ENCODE results near the gene MFSD2A.
"Not testable (repeated sequence)": the region's sequence is repeated elsewhere in the genome, so short reads cannot be mapped to it uniquely, and the experiment has no call there.

Gene MFSD2A

DNA sequence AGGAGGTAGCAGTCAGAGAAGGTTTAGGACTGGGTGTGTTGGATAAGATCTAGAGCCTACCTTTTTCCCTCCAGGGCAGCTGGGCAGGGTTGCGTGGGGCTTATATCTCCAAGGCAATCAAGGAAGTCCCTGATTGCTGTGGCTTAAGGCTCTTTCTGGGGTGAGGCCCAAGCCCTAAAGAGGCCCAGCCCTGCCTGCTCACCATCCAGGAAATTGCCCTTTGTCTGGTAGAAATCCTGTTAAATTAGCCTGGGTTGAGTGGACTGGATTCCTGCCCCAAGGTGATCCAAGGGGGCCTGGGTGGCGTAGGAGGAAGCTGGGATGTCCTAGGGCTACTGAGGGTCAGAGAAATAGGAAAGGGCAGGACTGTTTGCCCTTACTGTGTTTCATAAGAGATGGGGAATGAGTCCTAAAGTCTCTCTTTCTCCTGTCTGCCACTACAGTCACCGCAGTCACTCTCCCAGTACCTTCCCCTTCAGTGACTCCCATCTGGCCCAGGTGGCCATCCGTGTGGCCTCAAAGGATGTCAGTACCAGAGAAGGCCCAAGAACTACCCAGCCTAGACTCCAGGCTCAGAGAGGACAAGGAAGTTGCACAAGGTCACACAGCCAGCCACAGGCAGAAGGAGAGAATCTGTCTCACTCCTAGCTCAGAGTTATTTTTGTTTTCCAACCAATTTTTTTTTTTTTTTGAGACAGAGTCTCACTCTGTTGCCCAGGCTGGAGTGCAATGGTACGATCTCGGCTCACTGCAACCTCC lies 25.8 kb downstream of the MFSD2A start:
- TF ChIP-seq, protein P1, sequence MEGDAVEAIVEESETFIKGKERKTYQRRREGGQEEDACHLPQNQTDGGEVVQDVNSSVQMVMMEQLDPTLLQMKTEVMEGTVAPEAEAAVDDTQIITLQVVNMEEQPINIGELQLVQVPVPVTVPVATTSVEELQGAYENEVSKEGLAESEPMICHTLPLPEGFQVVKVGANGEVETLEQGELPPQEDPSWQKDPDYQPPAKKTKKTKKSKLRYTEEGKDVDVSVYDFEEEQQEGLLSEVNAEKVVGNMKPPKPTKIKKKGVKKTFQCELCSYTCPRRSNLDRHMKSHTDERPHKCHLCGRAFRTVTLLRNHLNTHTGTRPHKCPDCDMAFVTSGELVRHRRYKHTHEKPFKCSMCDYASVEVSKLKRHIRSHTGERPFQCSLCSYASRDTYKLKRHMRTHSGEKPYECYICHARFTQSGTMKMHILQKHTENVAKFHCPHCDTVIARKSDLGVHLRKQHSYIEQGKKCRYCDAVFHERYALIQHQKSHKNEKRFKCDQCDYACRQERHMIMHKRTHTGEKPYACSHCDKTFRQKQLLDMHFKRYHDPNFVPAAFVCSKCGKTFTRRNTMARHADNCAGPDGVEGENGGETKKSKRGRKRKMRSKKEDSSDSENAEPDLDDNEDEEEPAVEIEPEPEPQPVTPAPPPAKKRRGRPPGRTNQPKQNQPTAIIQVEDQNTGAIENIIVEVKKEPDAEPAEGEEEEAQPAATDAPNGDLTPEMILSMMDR (IDR thresholded peaks at IDR 0.05; ENCODE audit: low read length, missing control alignments): no peak
- DNase-seq (ENCODE audit: low read depth): no peak
- H3K4me3 ChIP-seq (replicated peaks; ENCODE audit: low read depth, low read length): no peak overlapping the region

DNA sequence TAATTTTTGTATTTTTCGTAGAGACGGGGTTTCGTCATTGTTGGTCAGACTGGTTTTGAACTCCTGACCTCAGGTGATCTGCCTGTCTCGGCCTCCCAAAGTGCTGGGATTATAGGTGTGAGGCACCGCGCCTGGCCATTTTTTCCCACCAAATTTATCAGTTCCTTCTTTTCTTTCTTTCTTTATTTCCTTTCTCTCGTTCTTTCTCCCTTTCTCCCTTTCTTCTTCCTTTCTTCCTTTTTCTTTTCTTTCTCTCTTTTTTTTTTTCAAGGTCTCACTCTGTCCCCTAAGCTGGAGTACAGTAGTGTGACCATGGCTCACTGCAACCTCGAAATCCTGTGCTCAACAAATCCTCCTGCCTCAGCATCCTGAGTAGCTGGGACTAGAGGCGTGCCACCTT lies 26.4 kb downstream of the MFSD2A start:
- H3K4me3 ChIP-seq (replicated peaks; ENCODE audit: low read depth, low read length): no peak overlapping the region
- DNase-seq (ENCODE audit: low read depth): no peak
- TF ChIP-seq, protein P1 (IDR thresholded peaks at IDR 0.05; ENCODE audit: low read length, missing control alignments): no peak

DNA sequence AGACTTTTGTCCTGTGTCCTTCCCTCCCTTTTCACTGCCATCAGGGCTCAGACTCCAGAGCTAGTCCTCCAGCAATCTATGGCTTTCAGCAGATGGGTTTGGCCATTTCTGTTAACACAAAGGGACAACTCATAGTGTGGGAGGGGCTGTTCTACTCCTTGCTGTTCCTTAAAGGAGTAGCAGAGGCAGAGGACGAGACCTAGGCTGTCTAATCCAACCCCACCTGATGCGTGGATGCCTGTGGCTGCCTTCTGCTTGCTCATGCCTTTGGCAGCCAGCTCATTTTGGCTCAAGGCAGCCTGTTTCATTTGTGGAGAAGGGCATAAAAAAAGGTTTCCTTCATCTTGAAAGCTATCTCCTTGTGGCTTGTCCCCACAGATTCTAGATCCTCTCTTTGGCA lies 27.0 kb downstream of the MFSD2A start:
- peak; percentile 76 for DNase-seq (ENCODE audit: low read depth)
- TF ChIP-seq, protein P1 (IDR thresholded peaks at IDR 0.05; ENCODE audit: low read length, missing control alignments): no peak
- no peak overlapping the region for H3K4me3 ChIP-seq (replicated peaks; ENCODE audit: low read depth, low read length)

DNA sequence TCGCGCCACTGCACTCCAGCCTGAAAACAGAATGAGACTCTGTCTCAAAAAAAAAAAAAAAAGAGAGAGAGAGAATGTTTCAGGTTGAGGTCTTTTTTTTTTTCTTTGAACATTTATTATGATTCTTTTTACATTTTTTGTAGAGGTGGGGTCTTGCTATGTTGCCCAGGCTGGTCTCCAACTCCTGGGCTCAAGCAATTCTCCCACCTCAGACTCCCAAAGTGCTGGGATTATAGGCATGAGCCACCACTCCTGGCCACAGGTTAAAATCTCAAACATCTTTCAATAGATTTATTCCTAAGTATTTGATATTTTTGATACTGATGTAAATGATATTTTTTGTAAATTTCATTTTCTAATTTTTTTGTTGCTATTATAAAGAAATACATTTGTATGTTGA lies 29.5 kb downstream of the MFSD2A start:
- DNase-seq (ENCODE audit: low read depth); H3K4me3 ChIP-seq (replicated peaks; ENCODE audit: low read depth, low read length): not testable (repeated sequence)

DNA sequence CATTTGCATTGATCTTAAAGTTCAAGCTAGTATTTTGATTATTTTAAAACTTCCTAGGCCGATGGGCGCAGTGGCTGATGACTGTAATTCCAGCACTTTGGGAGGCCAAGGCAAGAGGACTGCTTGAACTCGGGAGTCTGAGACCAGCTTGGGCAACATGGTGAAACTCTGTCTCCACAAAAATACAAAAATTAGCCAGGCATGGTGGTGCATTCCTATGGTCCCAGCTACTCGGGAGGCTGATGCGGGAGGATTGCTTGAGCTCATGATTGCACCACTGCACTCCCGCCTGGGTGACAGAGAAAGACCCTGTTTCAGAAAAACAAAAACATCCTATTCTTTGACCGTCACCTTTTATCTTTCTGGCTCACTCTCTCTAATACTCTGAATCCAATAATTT lies 30.0 kb downstream of the MFSD2A start:
- TF ChIP-seq, protein P1 (IDR thresholded peaks at IDR 0.05; ENCODE audit: low read length, missing control alignments): no peak
- no peak for DNase-seq (ENCODE audit: low read depth)
- no peak overlapping the region for H3K4me3 ChIP-seq (replicated peaks; ENCODE audit: low read depth, low read length)

DNA sequence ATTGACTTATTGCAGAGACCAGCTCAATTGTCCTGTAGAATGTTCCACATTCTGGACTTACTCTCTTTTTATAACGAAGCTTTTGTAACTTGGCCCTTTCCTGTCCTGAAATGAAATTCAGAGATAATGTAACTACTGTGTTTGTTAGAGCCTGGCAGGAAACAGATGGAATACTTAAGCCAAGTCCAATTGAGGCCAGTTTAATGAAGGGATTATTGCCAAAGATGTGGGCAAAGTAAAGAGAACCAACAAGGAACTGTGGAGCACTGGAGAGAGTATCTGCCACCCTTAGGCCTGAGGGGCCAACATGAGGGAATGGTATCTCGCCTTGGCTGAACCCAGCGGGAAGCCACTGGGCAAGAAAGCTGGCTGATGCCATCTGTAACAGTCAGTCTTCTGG lies 32.9 kb downstream of the MFSD2A start:
- DNase-seq (ENCODE audit: low read depth): peak; percentile 12
- TF ChIP-seq, protein P1 (IDR thresholded peaks at IDR 0.05; ENCODE audit: low read length, missing control alignments): no peak
- no peak overlapping the region for H3K4me3 ChIP-seq (replicated peaks; ENCODE audit: low read depth, low read length)

DNA sequence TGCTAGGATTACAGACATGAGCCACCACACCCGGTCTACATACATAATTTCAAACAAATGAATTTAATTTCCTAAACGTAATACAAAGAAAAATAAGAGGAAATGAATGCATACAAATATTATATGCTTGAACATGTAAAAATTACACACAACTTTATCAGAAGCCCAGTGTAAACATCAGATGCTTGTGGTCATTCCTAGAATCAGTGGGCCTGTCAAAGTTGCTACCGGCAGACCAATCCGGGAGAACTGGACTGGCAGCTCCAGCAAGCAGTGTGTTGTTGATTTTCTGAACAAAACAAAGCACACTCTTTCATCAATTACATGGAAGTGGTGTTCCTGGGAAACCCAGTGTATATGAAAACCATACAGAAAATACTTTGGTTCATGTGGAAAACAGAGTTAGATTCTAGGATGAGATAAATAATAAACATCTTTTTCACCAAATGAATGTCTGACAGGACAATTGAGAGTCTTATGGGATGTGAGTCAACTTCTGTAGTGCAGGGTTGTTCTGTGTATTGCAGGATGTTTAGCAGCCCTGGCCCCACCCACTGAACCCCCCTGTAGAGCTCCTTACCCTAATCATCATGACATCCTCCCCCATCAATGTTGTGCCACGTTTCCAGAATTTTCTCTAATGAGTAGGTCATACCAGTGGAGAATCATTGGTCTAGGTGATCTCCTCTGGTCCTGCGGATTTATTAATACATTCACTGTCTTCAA lies 33.8 kb downstream of the MFSD2A start:
- no peak overlapping the region for H3K4me3 ChIP-seq (replicated peaks; ENCODE audit: low read depth, low read length)
- no peak for DNase-seq (ENCODE audit: low read depth)
- TF ChIP-seq, protein P1 (IDR thresholded peaks at IDR 0.05; ENCODE audit: low read length, missing control alignments): no peak

Measured in fibroblast of pulmonary artery (primary cell).